ENCODE measurements around the gene USP32.

- peak in 2 of 3 donors; percentile 18 to 22 for TF ChIP-seq POLR2AphosphoS5 (IDR thresholded peaks at IDR 0.05)
- no peak for TF ChIP-seq CTCF (IDR thresholded peaks at IDR 0.05)
- TF ChIP-seq POLR2A (IDR thresholded peaks at IDR 0.05): no peak
Observed at GRCh38 chr17:60392845-60393702, 1.1 kb upstream of the USP32 start.
